HepG2 (cell line): ENCODE measurements around the gene BRIP1. TPM values are rescaled to one million over a fixed set of nuclear protein-coding genes. Genes with fewer than 3 reads are reported as not detected.

Source experiments
- ATAC-seq: fragments of 200-7000 bp; cut with Tn5 transposase; 3 replicates; pipeline ENCODE4 v1.9.1; 2020; ENCODE audit warnings: mild to moderate bottlenecking, moderate library complexity
- BruUV-seq: library from RNA; stranded (reverse); fragments of 400-500 nt; replicated peaks from 2 replicates; lab custom pipeline; 2021; lab: Mats Ljungman, UMichigan
- CTCF ChIA-PET: fragments of 300-600 bp; formaldehyde crosslinking; extraction: SDS; loops from one replicate; lab custom pipeline; 2021; ENCODE audit warnings: low total read pairs, inconsistent platforms, low intra/inter-chr PET ratio; lab: Yijun Ruan, JAX
- POLR2A ChIA-PET: fragments of 350-600 bp; sonication (Branson Sonifier 250); formaldehyde crosslinking; loops from one replicate; lab custom pipeline; 2020; ENCODE audit warnings: antibody characterized with exemption, inconsistent platforms; lab: Yijun Ruan, JAX
- DNase-seq: peaks from one replicate; pipeline ENCODE4 v3.0.0-alpha.2; 2015; ENCODE audit warnings: low spot score
- FAIRE-seq: peaks from 3 replicates; lab custom pipeline; 2011; peaks lifted over from hg19 to GRCh38; lab: Jason Lieb, UNC
- H2AFZ ChIP-seq: one replicate; pipeline ENCODE4 v1.6.1; 2011; ENCODE audit warnings: low read length, inconsistent platforms
- H3K27ac ChIP-seq: fragments of 300-600 bp; 3 replicates; pipeline ENCODE4 v1.8.0; 2011; ENCODE audit warnings: mixed run types, mild to moderate bottlenecking, mixed read lengths, low read length, inconsistent platforms; ENCODE audit not compliant: insufficient read depth; ENCODE audit errors: extremely low read length
- H3K27me3 ChIP-seq, 2 experiments: fragments of 200-600 bp in 1 of 2; 2 replicates in 1 of 2; 3 replicates in 1 of 2; pipeline versions ENCODE4 v1.6.0 to v1.8.0; 2011; ENCODE audit warnings: low read length in 2 of 2, mild to moderate bottlenecking in 2 of 2, moderate library complexity in 2 of 2, inconsistent platforms in 1 of 2; ENCODE audit not compliant: insufficient read depth in 2 of 2, control insufficient read depth in 1 of 2
- H3K36me3 ChIP-seq, 2 experiments: fragments of 200-600 bp in 1 of 2; replicated peaks in 1 of 2; 2 replicates in 1 of 2; 3 replicates in 1 of 2; pipeline versions ENCODE4 v1.5.1 to v1.8.0; 2011; ENCODE audit warnings: low read length in 2 of 2, inconsistent platforms in 1 of 2; ENCODE audit not compliant: insufficient read depth in 2 of 2, control insufficient read depth in 1 of 2
- H3K4me1 ChIP-seq: 2 replicates; pipeline ENCODE4 v1.5.1; 2012; ENCODE audit warnings: low read length, inconsistent platforms; ENCODE audit not compliant: insufficient read depth
- H3K4me2 ChIP-seq: 2 replicates; pipeline ENCODE4 v1.6.0; 2011; ENCODE audit warnings: low read depth, low read length, inconsistent platforms
- H3K4me3 ChIP-seq, 3 experiments: fragments of 200-600 bp in 1 of 3; sonication (generic), shearing (Covaris generic) in 1 of 3; replicated peaks in 1 of 3; 2 replicates each; pipeline ENCODE4 v1.5.1; 2011 to 2016; ENCODE audit warnings: low read length in 3 of 3, inconsistent platforms in 2 of 3, low read depth in 2 of 3, mild to moderate bottlenecking in 2 of 3, control low read depth in 1 of 3, mixed read lengths in 1 of 3; ENCODE audit not compliant: insufficient read depth in 1 of 3
- H3K79me2 ChIP-seq: one replicate; pipeline ENCODE4 v1.6.1; 2011; ENCODE audit warnings: low read length, inconsistent platforms; ENCODE audit not compliant: insufficient read depth
- H3K9ac ChIP-seq: 2 replicates; pipeline ENCODE4 v1.6.0; 2011; ENCODE audit warnings: mild to moderate bottlenecking, low read depth, low read length, inconsistent platforms; ENCODE audit not compliant: insufficient read depth
- H3K9me3 ChIP-seq: 2 replicates; pipeline ENCODE4 v1.5.1; 2012; ENCODE audit warnings: mild to moderate bottlenecking, low read length
- H4K20me1 ChIP-seq: 2 replicates; pipeline ENCODE4 v1.6.0; 2011; ENCODE audit warnings: inconsistent platforms, mild to moderate bottlenecking, low read length, moderate library complexity; ENCODE audit not compliant: insufficient read depth
- GLMP ChIP-seq: sonication (generic); formaldehyde crosslinking; IDR thresholded peaks from 2 replicates; pipeline ENCODE4 v1.9.0; 2021; ENCODE audit warnings: missing genetic modification reagents, mild to moderate bottlenecking, borderline replicate concordance
- HBP1 ChIP-seq: IDR thresholded peaks from 2 replicates; pipeline ENCODE4 v1.6.1; 2016; ENCODE audit warnings: low read depth, control low read depth
- HES4 ChIP-seq: sonication (generic); formaldehyde crosslinking; IDR thresholded peaks from 2 replicates; pipeline ENCODE4 v1.9.0; 2021; ENCODE audit warnings: mild to moderate bottlenecking, missing genetic modification reagents, borderline replicate concordance
- SMAD1 ChIP-seq: sonication (generic); formaldehyde crosslinking; IDR thresholded peaks from 2 replicates; pipeline ENCODE4 v1.4.0; 2020; ENCODE audit warnings: missing genetic modification reagents, low read depth, mild to moderate bottlenecking, borderline replicate concordance
- ZFP91 ChIP-seq: sonication (generic); formaldehyde crosslinking; IDR thresholded peaks from 2 replicates; pipeline ENCODE4 v1.9.0; 2022; ENCODE audit warnings: missing genetic modification reagents, mild to moderate bottlenecking, borderline replicate concordance
- ZNF609 ChIP-seq: sonication (generic); formaldehyde crosslinking; IDR thresholded peaks from 2 replicates; pipeline ENCODE4 v1.4.0; 2020; ENCODE audit warnings: mild to moderate bottlenecking, missing genetic modification reagents, borderline replicate concordance
- WGBS: methylation state at CpG from one replicate; pipeline ENCODE4 v1.1.6; 2017; ENCODE audit warnings: low lambda C conversion rate; 5-methylcytosine and 5-hydroxymethylcytosine counted together
- in situ Hi-C: cut with HindIII; loops from 2 replicates; pipeline ENCODE4 v1.10.0; 2017; ENCODE audit warnings: low pct_unique_long_range_greater_than_20kb; ENCODE audit not compliant: extremely low pct_ligation_motif_present
- intact Hi-C: fragments of 100-400 bp; cut with micrococcal nuclease; formaldehyde crosslinking; loops from one replicate; pipeline ENCODE4 v1.10.0; 2022; ENCODE audit not compliant: unreplicated experiment
- polyA plus RNA-seq, 8 experiments: library from polyadenylated mRNA; depleted of rRNA in 3 of 8; stranded (reverse) in 7 of 8; unstranded in 1 of 8; fragments of >200 nt; fragmentation: Illumina TruSeq in 4 of 8; extraction: Trizol in 4 of 8; gene quantifications; 2 replicates each; pipeline versions ENCODE4 v1.2.1 to v1.2.3, GENCODE V29; 2011 to 2016; ENCODE audit warnings: low read depth in 4 of 8, missing spikeins in 1 of 8, mixed read lengths in 1 of 8; ENCODE audit not compliant: insufficient read depth in 1 of 8
- total RNA-seq, 5 experiments: library from RNA; depleted of rRNA; stranded (reverse); fragments of >200 nt; fragmentation: Illumina TruSeq; extraction: Trizol; gene quantifications; 2 replicates each; pipeline ENCODE4 v1.2.3, GENCODE V29; 2016; ENCODE audit warnings: low read depth in 1 of 5

BRIP1 gene
- total and polyA plus RNA-seq, 2 of the 13 experiments (the other 11 are each of a cell fraction or from before 2014, with no cell fraction given): 3.8 to 27.7 TPM

- 98% methylated on average over 2 of the region's 2 CpGs for WGBS
- H3K4me2 ChIP-seq: no peak overlapping the region
- no TSS peak for BruUV-seq
- in situ Hi-C loops: no loop called here
- no peaks in the 10 kb centered on the region for H3K27me3 ChIP-seq
- peaks cover 24% of the 10 kb centered on the region for H3K9me3 ChIP-seq
- POLR2A ChIA-PET: no interaction called here
- no peak overlapping the region for H2AFZ ChIP-seq
- CTCF ChIA-PET: no interaction called here
- DNase-seq (no peak), ATAC-seq (no peak), FAIRE-seq (no peak)
- peaks cover 0 to under 1% of the 10 kb centered on the region in 2 experiments; a peak in 1 of 5 replicates for H3K36me3 ChIP-seq
- no peak overlapping the region for H3K4me3 ChIP-seq
- no peaks in the 10 kb centered on the region for H3K79me2 ChIP-seq
- no peak overlapping the region for H3K27ac ChIP-seq
- no peaks in the 10 kb centered on the region for H3K4me1 ChIP-seq
- intact Hi-C loops: loop anchor here (10.0 kb wide), 1 partner anchor 203 kb away; no protein-coding TSS in a partner anchor
- H3K9ac ChIP-seq: no peak overlapping the region
- no peaks in the 10 kb centered on the region for H4K20me1 ChIP-seq
- TF ChIP-seq GLMP (no peak), ZNF609 (CRISPR knock-in tag) (no peak), HBP1 (no peak), ZFP91 (CRISPR knock-in tag) (no peak), HES4 (CRISPR knock-in tag) (no peak), SMAD1 (CRISPR knock-in tag) (no peak)
These were observed 165.1 kb downstream of the BRIP1 start for GRCh38 chr17:61698244-61698643.
